BLaER1 (cell line): Measurements from ENCODE around the gene S100P.
A peak's percentile ranks its signal among the peaks of the same experiment; 100 is the strongest.
"Not testable (repeated sequence)": the region's sequence is repeated elsewhere in the genome, so short reads cannot be mapped to it uniquely, and the experiment has no call there.

Experiments used
- H3K27ac ChIP-seq: shearing (Covaris generic); formaldehyde crosslinking; 2 replicates; pipeline ENCODE4 v1.8.1; 2022
- H3K27me3 ChIP-seq: shearing (Covaris generic); formaldehyde crosslinking; 2 replicates; pipeline ENCODE4 v1.8.1; 2022
- H3K36me3 ChIP-seq: shearing (Covaris generic); formaldehyde crosslinking; 2 replicates; pipeline ENCODE4 v1.8.1; 2022
- H3K4me1 ChIP-seq: shearing (Covaris generic); formaldehyde crosslinking; 2 replicates; pipeline ENCODE4 v1.8.1; 2022
- H3K4me2 ChIP-seq: shearing (Covaris generic); formaldehyde crosslinking; 2 replicates; pipeline ENCODE4 v1.8.1; 2022
- H3K4me3 ChIP-seq: shearing (Covaris generic); formaldehyde crosslinking; 2 replicates; pipeline ENCODE4 v1.8.1; 2022
- H3K9ac ChIP-seq: shearing (Covaris generic); formaldehyde crosslinking; 2 replicates; pipeline ENCODE4 v1.8.1; 2022
- H3K9me3 ChIP-seq: shearing (Covaris generic); formaldehyde crosslinking; 2 replicates; pipeline ENCODE4 v1.8.1; 2022
- H4K20me1 ChIP-seq: shearing (Covaris generic); formaldehyde crosslinking; 2 replicates; pipeline ENCODE4 v1.8.1; 2022
- Cebpa-rat ChIP-seq: shearing (Covaris generic); IDR thresholded peaks from 2 replicates; pipeline ENCODE4 v1.8.1; 2022

Gene S100P

GRCh38 chr4:6693231-6694176 lies at the start of gene S100P:
TSS of gene S100P (plus strand) at chr4:6693878. CDS start at chr4:6693933, 55 bp downstream.
- H3K4me2 ChIP-seq = peak within 1 kb of the TSS; percentile 77
- H3K36me3 ChIP-seq = no peaks in the 10 kb centered on the region
- no peaks in the 10 kb centered on the region for H3K9me3 ChIP-seq
- no peak within 1 kb of the TSS for H3K4me3 ChIP-seq
- no peaks in the 10 kb centered on the region for H3K27me3 ChIP-seq
- peak within 1 kb of the TSS; percentile 48; the same call in 1 of the 2 replicates for H3K9ac ChIP-seq
- TF ChIP-seq Cebpa-rat = no peak
- peaks cover 93% of the 10 kb centered on the region for H3K4me1 ChIP-seq
- no peaks in the 10 kb centered on the region for H4K20me1 ChIP-seq
- peak within 1 kb of the TSS; percentile 60 for H3K27ac ChIP-seq

GRCh38 chr4:6644792-6645530 lies 48.7 kb upstream of the S100P start:
- Histone ChIP-seq H3K27ac (no peak overlapping the region), H4K20me1 (peaks cover 29% of the 10 kb centered on the region), H3K9me3 (peaks cover 6% of the 10 kb centered on the region; the same call in 1 of the 2 replicates), H3K9ac (no peak overlapping the region), H3K4me2 (no peak overlapping the region), H3K4me1 (peaks cover 36% of the 10 kb centered on the region), H3K4me3 (no peak overlapping the region), H3K27me3 (no peaks in the 10 kb centered on the region), H3K36me3 (peaks cover 27% of the 10 kb centered on the region)
- no peak for TF ChIP-seq Cebpa-rat

DNA sequence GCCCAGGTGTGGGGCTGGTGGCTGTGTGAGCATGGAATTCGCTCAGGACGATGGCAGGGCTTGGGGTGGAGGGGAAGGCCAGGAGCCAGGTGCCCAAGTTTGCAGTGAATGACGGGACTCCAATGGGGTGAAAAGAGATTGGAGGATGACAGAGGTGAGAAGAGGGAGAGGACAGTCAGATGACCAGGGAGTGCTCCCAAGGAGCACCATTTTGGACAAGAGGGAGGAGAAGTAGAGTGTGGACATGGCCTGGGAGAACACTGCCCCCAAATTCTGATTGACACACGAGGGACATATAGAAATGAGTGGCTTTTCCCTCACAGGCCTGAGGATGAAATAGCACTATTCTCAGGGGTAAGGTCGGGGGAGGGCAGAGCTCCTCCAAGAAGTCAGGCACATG lies 46.5 kb upstream of the S100P start:
- peaks cover 22% of the 10 kb centered on the region for H3K36me3 ChIP-seq
- peak overlapping the region; percentile 42 for H3K4me2 ChIP-seq
- H3K27ac ChIP-seq = no peak overlapping the region; the same call in 1 of the 2 replicates
- no peak for TF ChIP-seq Cebpa-rat
- no peak overlapping the region for H3K4me3 ChIP-seq
- no peak overlapping the region for H3K9ac ChIP-seq
- H3K4me1 ChIP-seq = peaks cover 29% of the 10 kb centered on the region
- H3K27me3 ChIP-seq = no peaks in the 10 kb centered on the region
- peaks cover 14% of the 10 kb centered on the region for H4K20me1 ChIP-seq
- peaks cover 8% of the 10 kb centered on the region; the same call in 1 of the 2 replicates for H3K9me3 ChIP-seq

- Histone ChIP-seq H3K27ac (no peak overlapping the region; the same call in 1 of the 2 replicates), H3K4me2 (peak overlapping the region; percentile 42)
These were observed 46.0 kb upstream of the S100P start for GRCh38 chr4:6647582-6648230.

DNA sequence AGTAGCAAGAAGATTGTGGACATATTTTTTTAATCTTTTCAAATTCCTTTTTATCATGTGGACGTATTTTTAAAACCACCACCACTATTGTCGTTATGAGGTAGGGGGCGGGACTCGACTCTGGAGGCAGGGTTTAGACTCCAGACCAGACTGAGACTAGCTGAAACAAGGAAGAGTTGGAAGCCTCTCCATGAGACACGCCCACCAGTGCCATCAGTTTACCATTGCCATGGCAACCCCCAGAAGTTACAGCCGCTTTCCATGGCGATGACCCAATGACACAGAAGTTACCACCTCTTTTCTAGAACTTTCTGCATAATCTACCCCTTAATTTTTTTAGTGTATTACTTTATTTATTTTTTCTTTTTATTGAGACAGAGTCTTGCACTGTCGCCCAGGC lies 44.5 kb upstream of the S100P start:
- H3K36me3 ChIP-seq = peaks cover 1% of the 10 kb centered on the region; the same call in 1 of the 2 replicates
- peaks cover 8% of the 10 kb centered on the region; the same call in 1 of the 2 replicates for H3K9me3 ChIP-seq
- no peak for TF ChIP-seq Cebpa-rat
- H3K27ac ChIP-seq = no peak overlapping the region
- H3K9ac ChIP-seq = no peak overlapping the region
- H4K20me1 ChIP-seq = no peaks in the 10 kb centered on the region
- no peak overlapping the region for H3K4me2 ChIP-seq
- peaks cover 15% of the 10 kb centered on the region for H3K4me1 ChIP-seq
- no peak overlapping the region for H3K4me3 ChIP-seq
- H3K27me3 ChIP-seq = no peaks in the 10 kb centered on the region

More at GRCh38 chr4:6647582-6648230, 46.0 kb upstream of the S100P start:
- Histone ChIP-seq H3K9me3 (peaks cover 8% of the 10 kb centered on the region; the same call in 1 of the 2 replicates), H3K4me1 (peaks cover 24% of the 10 kb centered on the region), H3K27me3 (no peaks in the 10 kb centered on the region), H4K20me1 (peaks cover 9% of the 10 kb centered on the region), H3K36me3 (peaks cover 16% of the 10 kb centered on the region), H3K4me3 (no peak overlapping the region), H3K9ac (no peak overlapping the region)
- no peak for TF ChIP-seq Cebpa-rat

DNA sequence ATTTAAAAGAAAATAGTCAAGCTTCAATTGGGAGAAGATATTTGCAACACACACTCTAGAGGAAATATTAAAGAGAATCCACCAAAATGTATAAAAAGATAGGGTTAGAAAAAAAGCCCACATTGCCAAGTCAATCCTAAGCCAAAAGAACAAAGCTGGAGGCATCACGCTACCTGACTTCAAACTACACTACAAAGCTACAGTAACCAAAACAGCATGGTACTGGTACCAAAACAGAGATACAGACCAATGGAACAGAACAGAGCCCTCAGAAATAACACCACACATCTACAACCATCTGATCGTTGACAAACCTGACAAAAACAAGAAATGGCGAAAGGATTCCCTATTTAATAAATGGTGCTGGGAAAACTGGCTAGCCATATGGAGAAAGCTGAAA lies 39.5 kb upstream of the S100P start:
- Histone ChIP-seq H3K27me3 (peaks cover 26% of the 10 kb centered on the region), H3K9me3 (peaks cover 14% of the 10 kb centered on the region; the same call in 1 of the 2 replicates)
- H3K36me3 ChIP-seq = not testable (repeated sequence)

DNA sequence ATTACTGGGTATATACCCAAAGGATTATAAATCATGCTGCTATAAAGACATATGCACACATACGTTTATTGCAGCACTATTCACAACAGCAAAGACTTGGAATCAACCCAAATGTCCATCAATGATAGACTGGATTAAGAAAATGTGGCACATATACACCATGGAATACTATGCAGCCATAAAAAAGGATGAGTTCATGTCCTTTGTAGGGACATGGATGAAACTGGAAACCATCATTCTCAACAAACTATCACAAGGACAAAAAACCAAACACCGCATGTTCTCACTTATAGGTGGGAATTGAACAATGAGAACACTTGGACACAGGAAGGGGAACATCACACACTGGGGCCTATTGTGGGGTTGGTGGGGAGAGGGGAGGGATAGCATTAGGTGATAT lies 38.4 kb upstream of the S100P start:
- H3K9me3 ChIP-seq, H3K36me3 ChIP-seq, H3K4me3 ChIP-seq, H3K4me2 ChIP-seq, H3K9ac ChIP-seq, H3K27ac ChIP-seq: not testable (repeated sequence)
- Histone ChIP-seq H3K27me3 (peaks cover 37% of the 10 kb centered on the region), H4K20me1 (peaks cover 18% of the 10 kb centered on the region), H3K4me1 (peaks cover 12% of the 10 kb centered on the region)

More for the DNA sequence above, 39.5 kb upstream of the S100P start:
- H3K27ac ChIP-seq, H3K9ac ChIP-seq, H3K4me3 ChIP-seq, H4K20me1 ChIP-seq, H3K4me2 ChIP-seq: not testable (repeated sequence)
- peaks cover 10% of the 10 kb centered on the region for H3K4me1 ChIP-seq

DNA sequence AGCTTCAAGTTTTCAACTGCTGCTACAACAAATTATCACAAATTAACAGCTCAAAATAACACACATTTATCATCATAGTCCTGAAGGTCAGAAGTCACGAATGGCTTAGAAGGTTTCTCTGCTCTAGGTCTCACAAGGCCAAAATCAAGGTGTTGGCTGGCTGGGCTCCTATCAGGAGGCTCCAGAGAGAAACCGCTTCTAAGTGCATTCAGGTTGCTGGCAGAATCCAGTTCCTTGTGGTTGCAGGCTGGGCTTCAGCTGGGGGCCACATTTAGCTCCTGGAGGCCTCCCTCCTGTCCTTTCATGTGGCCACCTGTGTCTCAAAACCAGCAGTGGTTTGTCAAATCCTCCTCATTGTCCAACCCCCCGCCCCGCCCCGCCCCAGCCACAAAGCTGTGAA lies 37.8 kb upstream of the S100P start:
- H4K20me1 ChIP-seq = peaks cover 18% of the 10 kb centered on the region
- peaks cover 6% of the 10 kb centered on the region; the same call in 1 of the 2 replicates for H3K9me3 ChIP-seq
- H3K4me3 ChIP-seq = no peak overlapping the region
- peaks cover 15% of the 10 kb centered on the region for H3K4me1 ChIP-seq
- no peak overlapping the region for H3K4me2 ChIP-seq
- peaks cover 38% of the 10 kb centered on the region for H3K27me3 ChIP-seq
- TF ChIP-seq Cebpa-rat = no peak
- no peaks in the 10 kb centered on the region for H3K36me3 ChIP-seq
- H3K9ac ChIP-seq = no peak overlapping the region
- no peak overlapping the region for H3K27ac ChIP-seq
